Peyer's patch (tissue), 4 donors: ENCODE measurements around the gene KCNQ5.

Experiments
- CTCF ChIP-seq, 6 experiments: fragments of 450-650 bp in 4 of 6; fragments of 200-600 bp in 2 of 6; sonication (generic) in 1 of 6; IDR thresholded peaks; one replicate each; pipeline ENCODE4 v1.5.1; 2017 to 2019; ENCODE audit warnings: antibody characterized with exemption in 6 of 6, mild to moderate bottlenecking in 3 of 6, moderate library complexity in 1 of 6
- POLR2A ChIP-seq, 2 donors: fragments of 450-650 bp; IDR thresholded peaks; one replicate each; pipeline ENCODE4 v1.5.1; 2017; ENCODE audit warnings: antibody characterized with exemption in 2 of 2, mild to moderate bottlenecking in 2 of 2, moderate library complexity in 2 of 2

DNA sequence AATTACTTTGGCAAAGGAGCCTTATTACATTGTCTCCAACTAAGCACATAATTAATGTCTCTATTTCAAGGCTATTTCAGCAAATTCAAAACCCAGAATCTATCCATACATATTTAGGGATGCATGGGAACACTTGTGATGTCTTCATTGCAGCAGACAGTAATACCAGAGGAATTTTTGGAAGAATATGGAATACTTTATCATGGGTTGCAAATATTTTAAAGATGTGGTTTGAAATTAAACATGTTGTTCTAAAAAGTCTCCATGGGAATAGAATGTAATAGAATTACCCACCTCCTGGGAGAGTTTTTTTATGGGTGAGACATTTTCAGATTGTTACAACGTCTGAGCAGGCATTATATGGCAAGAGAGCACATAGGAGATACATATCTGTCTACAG lies 170.8 kb downstream of the KCNQ5 start:
- TF ChIP-seq CTCF (IDR thresholded peaks at IDR 0.05) (no peak), POLR2A (IDR thresholded peaks at IDR 0.05) (no peak)
